Lower lobe of right lung (tissue), 2 donors: ENCODE measurements around the gene HNRNPK. TPM values are rescaled to one million over a fixed set of nuclear protein-coding genes. Genes with fewer than 3 reads are reported as not detected.

Source experiments
- ATAC-seq, 2 donors: fragments of 200-7000 bp; cut with Tn5 transposase; one replicate each; pipeline ENCODE4 v1.9.1; 2020 to 2022; ENCODE audit warnings: mild to moderate bottlenecking in 2 of 2, moderate library complexity in 2 of 2
- DNase-seq: peaks from one replicate; pipeline ENCODE4 v3.0.0-alpha.2; 2020
- H3K27ac ChIP-seq: fragments of 200-600 bp; one replicate; pipeline ENCODE4 v1.8.0; 2022
- H3K27me3 ChIP-seq: fragments of 200-600 bp; one replicate; pipeline ENCODE4 v1.8.0; 2022; ENCODE audit warnings: low read depth
- H3K36me3 ChIP-seq: fragments of 200-600 bp; one replicate; pipeline ENCODE4 v1.8.0; 2022; ENCODE audit warnings: mild to moderate bottlenecking
- H3K4me1 ChIP-seq: fragments of 200-600 bp; one replicate; pipeline ENCODE4 v1.8.0; 2022
- H3K4me3 ChIP-seq: fragments of 200-600 bp; one replicate; pipeline ENCODE4 v1.8.0; 2022; ENCODE audit warnings: mild to moderate bottlenecking
- H3K9me3 ChIP-seq: fragments of 200-600 bp; one replicate; pipeline ENCODE4 v1.8.0; 2022
- CTCF ChIP-seq: fragments of 200-600 bp; IDR thresholded peaks from one replicate; pipeline ENCODE4 v1.8.0; 2022; ENCODE audit warnings: antibody characterized with exemption, mild to moderate bottlenecking
- intact Hi-C: fragments of 100-400 bp; cut with DNase I; formaldehyde crosslinking; loops from one replicate; pipeline ENCODE4 v1.11.0; 2022
- total RNA-seq: library from RNA; stranded (reverse); fragmentation: NEBNext Ultra II Directional; extraction: Animal tissue kit (Norgen Biotek cat#: 25700); gene quantifications from one replicate; pipeline ENCODE4 v1.2.1, GENCODE V29; 2021
- donor health status: DM: no; HTN: yes; CAD: no; lungs with severe emphysema.

The HNRNPK gene
- total RNA-seq, 1 donor from 2014 or later: 390 TPM

GRCh38 chr9:83967073-83967472 lies 12.9 kb downstream of the HNRNPK start:
- TF ChIP-seq CTCF: no peak
- Histone ChIP-seq H3K27me3 (no peaks in the 10 kb centered on the region), H3K4me3 (no peak overlapping the region), H3K36me3 (peaks cover 63% of the 10 kb centered on the region), H3K27ac (no peak overlapping the region), H3K9me3 (no peaks in the 10 kb centered on the region), H3K4me1 (peaks cover 6% of the 10 kb centered on the region)
- no peak for DNase-seq
- intact Hi-C loops: no loop called here
- no peak for ATAC-seq

- ATAC-seq: peak; percentile 18 to 21
Observed at GRCh38 chr9:83966209-83966582, 13.8 kb downstream of the HNRNPK start.

GRCh38 chr9:83965350-83966208 lies 14.4 kb downstream of the HNRNPK start:
- Histone ChIP-seq H3K36me3 (peaks cover 48% of the 10 kb centered on the region), H3K27ac (no peak overlapping the region), H3K9me3 (no peaks in the 10 kb centered on the region), H3K4me1 (peaks cover 6% of the 10 kb centered on the region), H3K27me3 (no peaks in the 10 kb centered on the region), H3K4me3 (no peak overlapping the region)
- ATAC-seq: peak; percentile 28 to 52
- no peak for DNase-seq
- TF ChIP-seq CTCF: no peak
- intact Hi-C loops: no loop called here

More at GRCh38 chr9:83966209-83966582, 13.8 kb downstream of the HNRNPK start:
- TF ChIP-seq CTCF: no peak
- no peak for DNase-seq
- intact Hi-C loops: no loop called here
- H3K27ac ChIP-seq: no peak overlapping the region
- no peaks in the 10 kb centered on the region for H3K9me3 ChIP-seq
- H3K36me3 ChIP-seq: peaks cover 54% of the 10 kb centered on the region
- no peaks in the 10 kb centered on the region for H3K27me3 ChIP-seq
- H3K4me3 ChIP-seq: no peak overlapping the region
- H3K4me1 ChIP-seq: peaks cover 6% of the 10 kb centered on the region

- no peak for TF ChIP-seq CTCF
- H3K27ac ChIP-seq: no peak overlapping the region
Observed at GRCh38 chr9:83964973-83965349, 15.1 kb downstream of the HNRNPK start.

GRCh38 chr9:83962165-83962564 lies 17.9 kb downstream of the HNRNPK start:
- Histone ChIP-seq H3K27ac (no peak overlapping the region), H3K27me3 (no peaks in the 10 kb centered on the region), H3K36me3 (peaks cover 14% of the 10 kb centered on the region), H3K4me3 (no peak overlapping the region), H3K4me1 (peaks cover 6% of the 10 kb centered on the region), H3K9me3 (no peaks in the 10 kb centered on the region)
- intact Hi-C loops: no loop called here
- DNase-seq (no peak), ATAC-seq (no peak)
- no peak for TF ChIP-seq CTCF

More at GRCh38 chr9:83964973-83965349, 15.1 kb downstream of the HNRNPK start:
- DNase-seq: no peak
- peaks cover 42% of the 10 kb centered on the region for H3K36me3 ChIP-seq
- H3K4me3 ChIP-seq: no peak overlapping the region
- no peaks in the 10 kb centered on the region for H3K27me3 ChIP-seq
- intact Hi-C loops: no loop called here
- peak in 1 of 2 donors; percentile 8 for ATAC-seq
- no peaks in the 10 kb centered on the region for H3K9me3 ChIP-seq
- H3K4me1 ChIP-seq: peaks cover 4% of the 10 kb centered on the region
